Stimulated activated CD4-positive, alpha-beta T cell treated with anti-CD3 and anti-CD28 coated beads, Interleukin-1b, Interleukin-23, amount 100 ng/mL, for 24 hours (primary cell): ENCODE results near the gene KRTAP13-3.

Experiments
- DNase-seq, 4 experiments: peaks; one replicate each; pipeline ENCODE4 v3.0.0-alpha.2; 2020; ENCODE audit warnings: low read depth in 4 of 4, low spot score in 1 of 4

Gene KRTAP13-3

GRCh38 chr21:30425826-30426225 is at the start of gene KRTAP13-3:
TSS of gene KRTAP13-3 (minus strand) at chr21:30425926. CDS start at chr21:30425912, 14 bp downstream.
- no peak for DNase-seq

- no peak for DNase-seq
Observed at GRCh38 chr21:30468900-30469714, 43.4 kb upstream of the KRTAP13-3 start.

- no peak for DNase-seq
Observed at GRCh38 chr21:30463713-30464112, 38.0 kb upstream of the KRTAP13-3 start.

DNA sequence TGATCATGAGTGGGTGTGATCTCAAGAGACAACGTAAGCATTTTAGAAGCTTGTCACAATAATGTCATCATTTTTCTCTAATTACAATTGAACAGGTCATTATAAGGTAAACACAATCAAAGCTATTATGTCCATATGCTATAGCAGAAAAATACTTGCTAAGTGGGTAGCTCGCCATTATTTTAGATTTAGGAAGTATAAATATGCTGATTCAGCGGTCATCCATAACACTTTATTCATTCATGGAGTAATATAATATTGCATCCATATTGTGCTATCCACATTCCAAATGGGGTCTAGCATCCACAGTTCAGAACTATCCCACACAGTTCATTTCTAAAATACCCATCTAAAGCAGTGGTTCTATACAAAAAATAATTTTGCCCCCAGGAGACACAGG is 22.8 kb upstream of the KRTAP13-3 start:
- no peak for DNase-seq

GRCh38 chr21:30447056-30447455 is 21.3 kb upstream of the KRTAP13-3 start:
- DNase-seq = no peak

GRCh38 chr21:30444204-30444603 is 18.5 kb upstream of the KRTAP13-3 start:
- DNase-seq = no peak

DNA sequence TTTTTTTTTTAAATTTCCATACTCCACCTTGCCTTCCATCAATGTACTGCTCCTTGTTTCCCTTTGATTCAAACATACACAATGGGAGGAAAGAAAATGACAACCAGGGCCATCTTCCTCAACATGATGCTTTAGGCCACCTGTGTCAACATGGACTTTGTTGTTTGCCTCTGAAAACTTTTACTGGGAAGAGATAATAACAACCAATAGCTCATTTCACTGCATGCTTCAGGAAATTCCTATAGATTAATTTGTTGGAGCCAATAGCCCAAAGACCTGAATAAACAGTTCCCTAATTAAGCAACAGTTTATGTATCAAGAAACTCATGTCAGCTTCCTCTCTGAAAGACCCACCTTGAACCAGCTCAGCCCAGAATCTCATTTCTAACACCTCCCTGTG is 17.5 kb upstream of the KRTAP13-3 start:
- no peak for DNase-seq

GRCh38 chr21:30439975-30440374 is 14.2 kb upstream of the KRTAP13-3 start, which contains the start of gene KRTAP15-1:
TSS of gene KRTAP15-1 (plus strand) at chr21:30440275. CDS start at chr21:30440328, 53 bp downstream.
- no peak for DNase-seq

GRCh38 chr21:30437010-30437565 is 11.4 kb upstream of the KRTAP13-3 start:
- no peak for DNase-seq

DNA sequence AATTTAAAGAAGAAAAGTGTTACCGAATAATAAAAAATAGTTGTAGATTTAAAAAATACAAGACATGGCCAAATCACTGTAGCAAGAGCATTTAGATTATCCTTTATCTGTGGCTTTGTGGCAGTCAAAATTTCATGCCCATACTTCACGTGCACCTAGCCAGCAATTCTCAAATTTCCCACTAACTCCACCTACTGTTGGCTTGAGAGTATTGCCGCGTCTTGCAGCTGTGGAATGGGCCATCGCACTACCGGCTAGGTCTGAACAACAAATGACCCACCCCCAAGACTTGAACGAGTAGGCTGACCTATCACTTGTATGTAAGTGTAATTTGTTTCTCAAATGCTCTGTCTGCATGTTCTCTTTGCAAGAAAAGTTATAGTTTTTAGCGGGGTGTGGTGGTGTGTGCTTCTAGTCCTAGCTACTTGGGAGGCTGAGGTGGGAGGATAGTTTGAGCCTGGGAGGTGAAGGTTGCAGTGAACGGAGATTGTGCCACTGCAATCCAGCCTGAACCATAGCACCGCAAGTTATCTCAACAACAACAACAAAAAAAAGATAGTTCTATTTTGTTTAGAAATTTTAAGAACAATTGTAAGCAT is 8.4 kb upstream of the KRTAP13-3 start:
- DNase-seq = no peak

GRCh38 chr21:30430170-30430655 is 4.5 kb upstream of the KRTAP13-3 start, which contains the start of gene KRTAP13-4:
TSS of gene KRTAP13-4 (plus strand) at chr21:30430220. CDS start at chr21:30430276, 56 bp downstream.
- no peak for DNase-seq

DNA sequence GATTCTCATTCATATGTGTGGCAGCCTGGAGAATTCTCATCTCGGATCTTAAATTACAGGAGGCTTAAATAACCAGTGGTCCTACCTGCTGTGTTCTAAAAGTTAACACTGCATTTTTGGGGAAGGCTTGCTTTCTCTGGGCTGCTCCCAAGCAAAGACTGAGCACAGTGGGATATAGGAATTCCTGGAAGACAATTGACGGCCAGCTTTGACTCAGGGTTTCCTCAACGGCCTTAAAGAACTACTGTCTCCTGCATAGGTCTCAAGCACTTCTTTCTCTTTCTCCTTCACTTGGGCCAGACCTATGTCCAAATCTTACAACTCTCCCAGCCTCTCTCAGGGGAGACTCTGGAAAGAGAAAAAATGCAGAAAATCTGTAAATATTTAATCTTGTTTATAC is 1.0 kb upstream of the KRTAP13-3 start:
- DNase-seq = no peak

DNA sequence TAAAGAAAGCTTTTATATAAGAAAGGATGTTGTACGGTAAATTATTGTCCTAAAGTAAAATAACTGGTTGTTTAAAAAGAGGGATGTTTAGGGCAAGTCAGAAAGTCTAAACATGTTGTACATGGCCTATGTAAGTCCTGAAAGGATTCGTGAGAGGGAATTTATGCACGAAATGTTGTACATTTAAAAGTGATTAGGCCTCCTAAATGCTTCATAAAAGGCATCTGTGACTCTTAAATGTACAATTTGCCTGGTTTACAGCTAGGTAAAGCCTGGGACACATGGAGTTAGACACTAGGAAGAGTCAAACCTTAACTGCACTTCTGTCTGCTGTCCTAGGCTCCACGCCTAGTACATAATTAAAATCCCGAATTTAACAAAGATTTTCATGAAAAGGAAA is 9.7 kb downstream of the KRTAP13-3 start:
- no peak for DNase-seq

DNA sequence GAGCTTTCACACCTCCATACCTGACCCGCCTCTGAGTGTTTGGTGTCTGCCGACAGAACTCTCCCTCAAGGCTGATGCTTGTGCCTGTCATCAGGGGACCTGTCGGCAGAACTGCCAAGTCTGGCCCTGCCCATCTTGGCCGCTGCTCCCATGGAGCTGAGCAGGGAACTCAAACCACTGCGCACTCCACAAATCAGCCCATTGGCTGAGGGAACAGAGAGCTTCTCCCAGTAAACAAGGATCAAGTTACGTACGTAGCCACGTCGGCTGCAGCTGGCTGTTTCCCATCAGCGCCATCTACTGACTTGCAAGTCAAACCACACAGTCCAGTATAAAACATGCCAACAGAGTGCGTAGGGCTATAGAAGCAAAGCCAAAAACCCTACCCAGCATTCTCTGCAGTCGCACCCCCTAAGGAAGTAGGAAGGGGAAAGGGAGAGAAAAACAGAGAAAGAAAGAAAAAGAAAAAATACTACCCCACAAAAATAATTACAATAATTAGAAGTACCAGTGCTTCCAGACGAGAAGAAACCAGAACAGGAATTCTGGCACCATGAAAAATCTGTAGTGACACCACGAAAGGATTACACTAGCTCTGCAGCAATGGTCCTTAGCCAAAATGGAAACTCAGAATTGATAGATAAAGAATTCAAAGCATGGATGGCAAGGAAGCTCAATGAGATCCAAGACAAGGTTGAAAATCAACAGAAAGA is 16.8 kb downstream of the KRTAP13-3 start:
- no peak for DNase-seq

DNA sequence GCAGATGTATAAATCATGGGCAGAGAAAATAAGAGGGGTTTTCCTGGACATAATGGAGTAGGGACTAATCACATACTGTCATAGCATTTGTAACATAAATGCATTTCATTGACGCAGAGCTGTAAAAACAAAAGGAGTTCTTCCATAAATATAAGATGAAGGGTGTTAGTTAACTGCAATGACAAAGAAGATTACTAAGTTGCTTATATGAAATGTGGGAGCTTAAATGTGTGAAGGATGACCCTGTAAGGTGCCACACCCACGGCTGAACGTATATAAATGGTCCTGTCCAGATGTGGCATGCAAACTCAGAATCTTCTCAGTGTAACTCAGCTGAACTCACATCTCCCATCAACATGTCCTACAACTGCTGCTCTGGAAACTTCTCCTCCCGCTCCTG is 30.0 kb downstream of the KRTAP13-3 start, which contains the start of gene KRTAP13-1:
Gene KRTAP13-1, plus strand, starts transcription at position 301 of the 400 bp plus-strand sequence. Its CDS starts 56 bp downstream, at position 357.
- no peak for DNase-seq

- no peak for DNase-seq
Observed at GRCh38 chr21:30391492-30392025, 34.2 kb downstream of the KRTAP13-3 start.

- no peak for DNase-seq
Observed at GRCh38 chr21:30382201-30382600, 43.5 kb downstream of the KRTAP13-3 start.
